CD4-positive, alpha-beta T cell treated with Interleukin-10 for 1 hour (primary cell): ENCODE results near the gene RASGRP1.

Experiments used
- DNase-seq: peaks from one replicate; pipeline ENCODE4 v3.0.0-alpha.2; 2020

The RASGRP1 gene

GRCh38 chr15:38496151-38496550, 68.5 kb downstream of the RASGRP1 start:
- no peak for DNase-seq

- DNase-seq = no peak
These were observed 74.2 kb downstream of the RASGRP1 start for GRCh38 chr15:38490242-38490922.

- no peak for DNase-seq
These were observed 77.2 kb downstream of the RASGRP1 start for GRCh38 chr15:38487378-38487777.

GRCh38 chr15:38486936-38487335, 77.7 kb downstream of the RASGRP1 start:
- peak; percentile 48 for DNase-seq

- DNase-seq = peak; percentile 26
These were observed 82.0 kb downstream of the RASGRP1 start for GRCh38 chr15:38482572-38482971.

- no peak for DNase-seq
These were observed 82.9 kb downstream of the RASGRP1 start for GRCh38 chr15:38481761-38482160.

GRCh38 chr15:38481113-38481512, 83.5 kb downstream of the RASGRP1 start:
- no peak for DNase-seq

GRCh38 chr15:38479756-38480155, 84.9 kb downstream of the RASGRP1 start:
- DNase-seq = no peak

- no peak for DNase-seq
These were observed 85.3 kb downstream of the RASGRP1 start for GRCh38 chr15:38479266-38479665.

GRCh38 chr15:38477637-38478036, 87.0 kb downstream of the RASGRP1 start:
- no peak for DNase-seq

GRCh38 chr15:38476120-38476519, 88.5 kb downstream of the RASGRP1 start:
- DNase-seq = no peak

- no peak for DNase-seq
These were observed 89.3 kb downstream of the RASGRP1 start for GRCh38 chr15:38475361-38475760.

GRCh38 chr15:38474155-38474757, 90.4 kb downstream of the RASGRP1 start:
- peak; percentile 81 for DNase-seq

GRCh38 chr15:38471974-38472373, 92.6 kb downstream of the RASGRP1 start:
- DNase-seq = no peak

GRCh38 chr15:38470816-38471215, 93.8 kb downstream of the RASGRP1 start:
- DNase-seq = no peak

GRCh38 chr15:38464675-38465074, 99.9 kb downstream of the RASGRP1 start:
- no peak for DNase-seq

GRCh38 chr15:38463893-38464292, 100.7 kb downstream of the RASGRP1 start:
- DNase-seq = no peak

GRCh38 chr15:38461066-38461833, 103.4 kb downstream of the RASGRP1 start:
- DNase-seq = no peak

GRCh38 chr15:38460543-38460942, 104.1 kb downstream of the RASGRP1 start:
- DNase-seq = no peak

- no peak for DNase-seq
These were observed 105.1 kb downstream of the RASGRP1 start for GRCh38 chr15:38459480-38459879.

GRCh38 chr15:38458646-38459045, 106.0 kb downstream of the RASGRP1 start:
- no peak for DNase-seq

- DNase-seq = no peak
These were observed 109.5 kb downstream of the RASGRP1 start for GRCh38 chr15:38455092-38455491.

GRCh38 chr15:38454696-38455090, 109.9 kb downstream of the RASGRP1 start:
- no peak for DNase-seq
